Right cardiac atrium (tissue), 5 donors: ENCODE data around the gene SEMA6B. TPM values are rescaled to one million over a fixed set of nuclear protein-coding genes. Genes with fewer than 3 reads are reported as not detected.

Source experiments
- ATAC-seq, 2 donors: fragments of 200-7000 bp; cut with Tn5 transposase; one replicate each; pipeline versions ENCODE4 v1.8.0 to v1.9.1; 2020; ENCODE audit warnings: moderate library complexity in 2 of 2, mild to moderate bottlenecking in 1 of 2
- DNase-seq, 3 donors: peaks; one replicate each; pipeline ENCODE4 v3.0.0-alpha.2; 2020
- H3K27ac ChIP-seq: one replicate; pipeline ENCODE4 v1.5.1; 2013; ENCODE audit warnings: mild to moderate bottlenecking, low read length, control low read depth, moderate library complexity
- H3K27me3 ChIP-seq: one replicate; pipeline ENCODE4 v1.6.1; 2013; ENCODE audit not compliant: control insufficient read depth, insufficient read depth
- H3K4me1 ChIP-seq: one replicate; pipeline ENCODE4 v1.6.1; 2013; ENCODE audit warnings: low read length; ENCODE audit not compliant: control insufficient read depth, insufficient read depth
- H3K4me3 ChIP-seq: one replicate; pipeline ENCODE4 v1.5.1; 2013; ENCODE audit warnings: low read length, control low read depth
- H3K9me3 ChIP-seq: one replicate; pipeline ENCODE4 v1.6.1; 2013; ENCODE audit warnings: low read length; ENCODE audit not compliant: control insufficient read depth
- WGBS: extraction: QIAGEN DNeasy Blood & Tissue Kit; methylation state at CpG from one replicate; pipeline ENCODE4 v1.1.7; 2013; 5-methylcytosine and 5-hydroxymethylcytosine counted together
- intact Hi-C, 4 donors: fragments of 100-400 bp; cut with DNase I; formaldehyde crosslinking; loops; one replicate each; pipeline versions ENCODE4 v1.11.0 to v1.14.0; 2022 to 2023
- polyA plus RNA-seq: library from polyadenylated mRNA; stranded (reverse); fragments of 200-250 nt; gene quantifications from one replicate; pipeline ENCODE4 v1.2.3, GENCODE V29; 2013
- total RNA-seq, 4 donors: library from RNA; stranded (reverse); fragmentation: NEBNext Ultra II Directional; extraction: Animal tissue kit (Norgen Biotek cat#: 25700); gene quantifications; one replicate each; pipeline ENCODE4 v1.2.1, GENCODE V29; 2021
- donor health status: healthy with polysubstance abuse.
- donor health status: DM: no; HTN: yes; CAD: no.
- donor health status: DM: no; HTN: no; CAD: no.
- donor health status: DM: no; HTN: yes; CAD: no; lungs with severe emphysema.
- donor health status: DM: yes; HTN: yes; CAD: no.

SEMA6B gene
- total and polyA plus RNA-seq, 5 donors, result 4.2 to 11.5 (median 8.9) TPM

DNA sequence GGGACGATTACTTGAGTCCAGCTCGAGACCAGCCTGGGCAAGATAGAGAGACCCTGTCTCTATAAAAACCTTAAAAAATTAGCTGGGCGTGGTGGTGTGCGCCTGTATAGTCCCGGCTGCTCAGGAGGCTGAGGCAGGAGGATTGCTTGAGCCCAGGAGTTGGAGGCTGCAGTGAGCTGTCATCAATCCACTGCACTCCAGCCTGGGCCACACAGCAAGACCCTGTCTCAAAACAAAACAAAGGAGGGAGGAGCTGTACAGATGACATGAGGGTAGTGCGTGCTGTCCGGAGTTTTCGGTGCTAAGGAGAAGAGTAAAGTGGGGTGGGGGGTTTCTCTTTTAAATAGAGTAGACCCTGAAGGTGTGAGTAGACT lies 64.8 kb downstream of the SEMA6B start:
- no peaks in the 10 kb centered on the region for H3K9me3 ChIP-seq
- ATAC-seq, result no peak
- no peaks in the 10 kb centered on the region for H3K4me1 ChIP-seq
- H3K27me3 ChIP-seq, result no peaks in the 10 kb centered on the region
- DNase-seq, result no peak
- intact Hi-C loops, result no loop called here
- H3K27ac ChIP-seq, result no peak overlapping the region
- H3K4me3 ChIP-seq, result no peak overlapping the region
- 98% methylated on average over 8 of the region's 8 CpGs for WGBS

DNA sequence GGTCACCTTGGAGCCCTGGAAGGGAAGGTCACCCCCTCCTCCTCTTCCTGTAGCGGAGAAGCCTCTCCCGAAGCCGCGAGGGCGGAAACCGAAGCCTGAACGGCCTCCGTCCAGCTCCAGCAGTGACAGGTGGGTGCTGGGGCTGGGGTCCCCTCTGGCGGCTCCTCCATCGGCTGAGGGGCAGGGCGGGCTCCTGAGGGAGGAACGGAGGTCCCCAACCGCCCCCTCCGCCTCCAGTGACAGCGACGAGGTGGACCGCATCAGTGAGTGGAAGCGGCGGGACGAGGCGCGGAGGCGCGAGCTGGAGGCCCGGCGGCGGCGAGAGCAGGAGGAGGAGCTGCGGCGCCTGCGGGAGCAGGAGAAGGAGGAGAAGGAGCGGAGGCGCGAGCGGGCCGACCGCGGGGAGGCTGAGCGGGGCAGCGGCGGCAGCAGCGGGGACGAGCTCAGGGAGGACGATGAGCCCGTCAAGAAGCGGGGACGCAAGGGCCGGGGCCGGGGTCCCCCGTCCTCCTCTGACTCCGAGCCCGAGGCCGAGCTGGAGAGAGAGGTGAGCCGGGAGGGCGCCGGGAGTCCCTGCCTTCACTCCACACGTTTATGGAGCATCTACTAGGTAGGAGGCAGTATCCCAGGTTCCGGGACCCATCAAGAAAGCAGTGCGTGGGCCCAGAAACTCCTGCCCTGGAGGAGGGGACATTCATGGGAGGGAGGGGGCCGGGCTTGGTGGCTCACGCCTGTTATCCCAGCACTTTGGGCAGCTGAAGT lies 65.4 kb downstream of the SEMA6B start:
- H3K4me1 ChIP-seq, result no peaks in the 10 kb centered on the region
- no peaks in the 10 kb centered on the region for H3K9me3 ChIP-seq
- no peaks in the 10 kb centered on the region for H3K27me3 ChIP-seq
- intact Hi-C loops, result no loop called here
- WGBS, result 95% methylated on average over 61 of the region's 61 CpGs
- no peak for ATAC-seq
- DNase-seq, result peak in 2 of 3 donors; percentile 43 to 48
- H3K27ac ChIP-seq, result no peak overlapping the region
- H3K4me3 ChIP-seq, result no peak overlapping the region

DNA sequence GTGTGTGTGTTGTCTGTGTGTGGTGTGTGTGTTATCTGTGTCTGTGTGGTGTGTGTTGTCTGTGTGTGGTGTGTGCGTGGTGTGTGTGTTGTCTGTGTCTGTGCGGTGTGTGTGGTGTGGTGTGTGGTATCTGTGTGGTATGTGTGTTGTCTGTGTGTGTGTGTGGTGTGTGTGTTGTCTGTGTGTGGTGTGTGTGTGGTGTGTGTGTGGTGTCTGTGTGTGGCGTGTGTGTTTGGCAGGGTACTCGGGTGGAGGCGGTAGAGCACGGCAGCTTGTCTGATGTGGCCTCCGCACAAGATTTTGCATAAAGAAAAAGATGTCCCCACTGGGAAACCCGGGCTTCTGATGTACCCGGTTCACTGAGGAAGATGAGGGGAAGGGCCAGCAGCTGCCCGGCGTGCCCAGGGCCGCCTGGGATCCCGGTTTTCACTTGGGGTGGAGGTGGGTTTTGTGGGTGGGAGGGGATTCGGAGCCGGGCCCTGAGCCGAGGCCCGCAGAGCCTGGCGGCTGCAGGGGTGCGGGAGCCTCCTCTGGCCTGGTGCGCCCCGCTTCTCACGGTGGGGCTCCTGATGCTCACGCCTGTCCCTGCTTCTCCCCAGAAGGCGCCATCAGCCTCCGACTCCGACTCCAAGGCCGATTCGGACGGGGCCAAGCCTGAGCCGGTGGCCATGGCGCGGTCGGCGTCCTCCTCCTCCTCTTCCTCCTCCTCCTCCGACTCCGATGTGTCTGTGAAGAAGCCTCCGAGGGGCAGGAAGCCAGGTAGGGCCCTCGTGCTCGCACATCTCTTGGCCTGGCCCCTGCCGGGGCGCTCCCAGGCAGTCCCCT lies 66.2 kb downstream of the SEMA6B start:
- Histone ChIP-seq H3K4me3 (no peak overlapping the region), H3K4me1 (no peaks in the 10 kb centered on the region), H3K27me3 (no peaks in the 10 kb centered on the region), H3K9me3 (no peaks in the 10 kb centered on the region), H3K27ac (no peak overlapping the region)
- DNase-seq (peak in 2 of 3 donors; percentile 40 to 48), ATAC-seq (no peak)
- intact Hi-C loops, result no loop called here
- 93% methylated on average over 41 of the region's 41 CpGs for WGBS

Other genes starting within 250 kb of the SEMA6B start
- gene STAP2, start 220.9 kb downstream of the SEMA6B start, total RNA-seq, result 10 to 100 TPM in 3 of 4 donors, 1 to 10 TPM in 1; 6.7 to 13.9 (median 11.3) TPM
- 7.8 TPM for gene STAP2, start 220.9 kb downstream of the SEMA6B start, polyA plus RNA-seq
- gene MPND, start 216.1 kb downstream of the SEMA6B start, total RNA-seq, result 10 to 100 TPM; 22.8 to 25.8 (median 25.2) TPM
- 24.9 TPM for gene MPND, start 216.1 kb downstream of the SEMA6B start, polyA plus RNA-seq
- gene SH3GL1, start 159.1 kb downstream of the SEMA6B start, total RNA-seq, result 10 to 100 TPM; 26.3 to 40.3 (median 31.8) TPM
- gene SH3GL1, start 159.1 kb downstream of the SEMA6B start, polyA plus RNA-seq, result 27.7 TPM
- 1 to 10 TPM; 5.4 to 7.7 (median 6.2) TPM for gene CHAF1A, start 157.0 kb downstream of the SEMA6B start, total RNA-seq
- 4.3 TPM for gene CHAF1A, start 157.0 kb downstream of the SEMA6B start, polyA plus RNA-seq
- 100 to 1,000 TPM in 3 of 4 donors, 10 to 100 TPM in 1; 99.8 to 124 (median 112) TPM for gene UBXN6, start 101.9 kb downstream of the SEMA6B start, total RNA-seq
- 135 TPM for gene UBXN6, start 101.9 kb downstream of the SEMA6B start, polyA plus RNA-seq
- 10 to 100 TPM; 20.6 to 30.5 (median 28.6) TPM for gene HDGFL2, start 87.4 kb downstream of the SEMA6B start, total RNA-seq
- 31.4 TPM for gene HDGFL2, start 87.4 kb downstream of the SEMA6B start, polyA plus RNA-seq
- 100 to 1,000 TPM; 102 to 201 (median 112) TPM for gene PLIN4, start 41.2 kb downstream of the SEMA6B start, total RNA-seq
- 171 TPM for gene PLIN4, start 41.2 kb downstream of the SEMA6B start, polyA plus RNA-seq
- 10 to 100 TPM; 25.5 to 60.3 (median 28.2) TPM for gene PLIN5, start 24.5 kb downstream of the SEMA6B start, total RNA-seq
- gene PLIN5, start 24.5 kb downstream of the SEMA6B start, polyA plus RNA-seq, result 33.9 TPM
- gene LRG1, start 19.6 kb downstream of the SEMA6B start, total RNA-seq, result 1 to 10 TPM in 1 of 4 donors, under 1 TPM in 3; 0.20 to 1.1 (median 0.31) TPM
- gene LRG1, start 19.6 kb downstream of the SEMA6B start, polyA plus RNA-seq, result 0.41 TPM
- gene TNFAIP8L1, start 79.8 kb upstream of the SEMA6B start, total RNA-seq, result 1 to 10 TPM; 2.8 to 5.6 (median 4.6) TPM
- 6.0 TPM for gene TNFAIP8L1, start 79.8 kb upstream of the SEMA6B start, polyA plus RNA-seq
- gene MYDGF, start 110.7 kb upstream of the SEMA6B start, total RNA-seq, result 10 to 100 TPM; 21.7 to 47.0 (median 31.5) TPM
- gene MYDGF, start 110.7 kb upstream of the SEMA6B start, polyA plus RNA-seq, result 48.2 TPM
- gene DPP9, start 164.2 kb upstream of the SEMA6B start, total RNA-seq, result 10 to 100 TPM; 35.1 to 43.9 (median 36.9) TPM
- gene DPP9, start 164.2 kb upstream of the SEMA6B start, polyA plus RNA-seq, result 27.0 TPM
- 10 to 100 TPM; 23.4 to 28.3 (median 27.9) TPM for gene FEM1A, start 232.1 kb upstream of the SEMA6B start, total RNA-seq
- gene FEM1A, start 232.1 kb upstream of the SEMA6B start, polyA plus RNA-seq, result 20.1 TPM